Urinary bladder (tissue), 4 donors: ENCODE measurements around the gene ADCY7. TPM values are rescaled to one million over a fixed set of nuclear protein-coding genes. Genes with fewer than 3 reads are reported as not detected.
A peak's percentile ranks its signal among the peaks of the same experiment; 100 is the strongest.

ENCODE experiments used
- DNase-seq: peaks from one replicate; pipeline ENCODE4 v3.0.0-alpha.2; 2015; ENCODE audit errors: extremely low spot score
- H3K27ac ChIP-seq: one replicate; pipeline ENCODE4 v1.5.1; 2013; ENCODE audit warnings: low read depth, mild to moderate bottlenecking, moderate library complexity
- H3K36me3 ChIP-seq: one replicate; pipeline ENCODE4 v1.6.1; 2013; ENCODE audit warnings: mild to moderate bottlenecking, moderate library complexity; ENCODE audit not compliant: insufficient read depth
- H3K4me1 ChIP-seq: one replicate; pipeline ENCODE4 v1.6.1; 2013; ENCODE audit warnings: mild to moderate bottlenecking, moderate library complexity; ENCODE audit not compliant: insufficient read depth
- H3K4me3 ChIP-seq: one replicate; pipeline ENCODE4 v1.5.1; 2013; ENCODE audit warnings: low read depth, low read length
- WGBS: extraction: QIAGEN DNeasy Blood & Tissue Kit; methylation state at CpG from one replicate; pipeline ENCODE4 v1.1.7; 2013; 5-methylcytosine and 5-hydroxymethylcytosine counted together
- polyA plus RNA-seq: library from polyadenylated mRNA; stranded (reverse); fragments of 200-250 nt; gene quantifications from one replicate; pipeline ENCODE4 v1.2.3, GENCODE V29; 2013
- total RNA-seq: library from RNA; depleted of rRNA; stranded (reverse); fragments of >200 nt; gene quantifications from one replicate; pipeline ENCODE4 v1.2.3, GENCODE V29; 2014
- donor health status: healthy with polysubstance abuse.
- donor health status: healthy.

Gene ADCY7
- total and polyA plus RNA-seq, 2 donors = 8.9 to 14.2 TPM

GRCh38 chr16:50267151-50267631 lies 840 bp downstream of the ADCY7 start:
- Histone ChIP-seq H3K4me3 (no peak overlapping the region), H3K27ac (no peak overlapping the region), H3K36me3 (no peaks in the 10 kb centered on the region), H3K4me1 (no peaks in the 10 kb centered on the region)
- 84% methylated on average over 8 of the region's 8 CpGs for WGBS
- no peak for DNase-seq

- no peak overlapping the region for H3K27ac ChIP-seq
- H3K36me3 ChIP-seq = no peaks in the 10 kb centered on the region
- DNase-seq = no peak
- no peaks in the 10 kb centered on the region for H3K4me1 ChIP-seq
- 78% methylated on average over 3 of the region's 3 CpGs for WGBS
- no peak overlapping the region for H3K4me3 ChIP-seq
Measured at GRCh38 chr16:50267651-50268050, 1.3 kb downstream of the ADCY7 start.

- no peaks in the 10 kb centered on the region for H3K36me3 ChIP-seq
- H3K4me3 ChIP-seq = no peak overlapping the region
- 89% methylated on average over 5 of the region's 5 CpGs for WGBS
- H3K27ac ChIP-seq = no peak overlapping the region
- H3K4me1 ChIP-seq = no peaks in the 10 kb centered on the region
- DNase-seq = no peak
Measured at GRCh38 chr16:50268352-50268751, 2.0 kb downstream of the ADCY7 start.

- no peak for DNase-seq
- Histone ChIP-seq H3K4me1 (no peaks in the 10 kb centered on the region), H3K4me3 (no peak overlapping the region), H3K36me3 (no peaks in the 10 kb centered on the region), H3K27ac (no peak overlapping the region)
- 97% methylated on average over 13 of the region's 13 CpGs for WGBS
Measured at GRCh38 chr16:50269061-50269705, 2.8 kb downstream of the ADCY7 start.

- Histone ChIP-seq H3K36me3 (no peaks in the 10 kb centered on the region), H3K27ac (no peak overlapping the region), H3K4me1 (no peaks in the 10 kb centered on the region), H3K4me3 (no peak overlapping the region)
- no peak for DNase-seq
- WGBS = 89% methylated on average over 12 of the region's 12 CpGs
Measured at GRCh38 chr16:50269769-50270509, 3.6 kb downstream of the ADCY7 start.

GRCh38 chr16:50270510-50271147 lies 4.3 kb downstream of the ADCY7 start:
- 94% methylated on average over 13 of the region's 13 CpGs for WGBS
- no peak for DNase-seq
- H3K27ac ChIP-seq = no peak overlapping the region
- H3K4me3 ChIP-seq = no peak overlapping the region
- H3K4me1 ChIP-seq = no peaks in the 10 kb centered on the region
- H3K36me3 ChIP-seq = no peaks in the 10 kb centered on the region

- DNase-seq = no peak
- H3K36me3 ChIP-seq = no peaks in the 10 kb centered on the region
- WGBS = 89% methylated on average over 15 of the region's 15 CpGs
Measured at GRCh38 chr16:50271148-50272041, 5.0 kb downstream of the ADCY7 start.

GRCh38 chr16:50272111-50272571 lies 5.8 kb downstream of the ADCY7 start:
- 79% methylated on average over 7 of the region's 7 CpGs for WGBS
- Histone ChIP-seq H3K4me1 (no peaks in the 10 kb centered on the region), H3K4me3 (no peak overlapping the region), H3K27ac (no peak overlapping the region), H3K36me3 (no peaks in the 10 kb centered on the region)
- DNase-seq = no peak

More at GRCh38 chr16:50271148-50272041, 5.0 kb downstream of the ADCY7 start:
- Histone ChIP-seq H3K4me1 (no peaks in the 10 kb centered on the region), H3K27ac (no peak overlapping the region), H3K4me3 (no peak overlapping the region)

- Histone ChIP-seq H3K4me1 (no peaks in the 10 kb centered on the region), H3K4me3 (no peak overlapping the region), H3K27ac (no peak overlapping the region), H3K36me3 (no peaks in the 10 kb centered on the region)
- 95% methylated on average over 5 of the region's 5 CpGs for WGBS
- DNase-seq = no peak
Measured at GRCh38 chr16:50272687-50273381, 6.5 kb downstream of the ADCY7 start.

GRCh38 chr16:50273382-50273690 lies 7.0 kb downstream of the ADCY7 start:
- WGBS = 95% methylated on average over 2 of the region's 2 CpGs
- H3K4me3 ChIP-seq = no peak overlapping the region
- H3K36me3 ChIP-seq = no peaks in the 10 kb centered on the region

GRCh38 chr16:50273888-50274325 lies 7.6 kb downstream of the ADCY7 start:
- H3K4me3 ChIP-seq = no peak overlapping the region
- WGBS = 76% methylated on average over 13 of the region's 13 CpGs
- DNase-seq = no peak
- H3K36me3 ChIP-seq = no peaks in the 10 kb centered on the region
- no peaks in the 10 kb centered on the region for H3K4me1 ChIP-seq
- no peak overlapping the region for H3K27ac ChIP-seq

More at GRCh38 chr16:50273382-50273690, 7.0 kb downstream of the ADCY7 start:
- Histone ChIP-seq H3K4me1 (no peaks in the 10 kb centered on the region), H3K27ac (no peak overlapping the region)
- DNase-seq = no peak

GRCh38 chr16:50274326-50275097 lies 8.2 kb downstream of the ADCY7 start:
- Histone ChIP-seq H3K4me1 (no peaks in the 10 kb centered on the region), H3K27ac (peak overlapping the region; percentile 31), H3K4me3 (no peak overlapping the region), H3K36me3 (no peaks in the 10 kb centered on the region)
- 80% methylated on average over 18 of the region's 18 CpGs for WGBS
- no peak for DNase-seq
